Measurements from ENCODE around the gene HOXA9.

The HOXA9 gene

DNA sequence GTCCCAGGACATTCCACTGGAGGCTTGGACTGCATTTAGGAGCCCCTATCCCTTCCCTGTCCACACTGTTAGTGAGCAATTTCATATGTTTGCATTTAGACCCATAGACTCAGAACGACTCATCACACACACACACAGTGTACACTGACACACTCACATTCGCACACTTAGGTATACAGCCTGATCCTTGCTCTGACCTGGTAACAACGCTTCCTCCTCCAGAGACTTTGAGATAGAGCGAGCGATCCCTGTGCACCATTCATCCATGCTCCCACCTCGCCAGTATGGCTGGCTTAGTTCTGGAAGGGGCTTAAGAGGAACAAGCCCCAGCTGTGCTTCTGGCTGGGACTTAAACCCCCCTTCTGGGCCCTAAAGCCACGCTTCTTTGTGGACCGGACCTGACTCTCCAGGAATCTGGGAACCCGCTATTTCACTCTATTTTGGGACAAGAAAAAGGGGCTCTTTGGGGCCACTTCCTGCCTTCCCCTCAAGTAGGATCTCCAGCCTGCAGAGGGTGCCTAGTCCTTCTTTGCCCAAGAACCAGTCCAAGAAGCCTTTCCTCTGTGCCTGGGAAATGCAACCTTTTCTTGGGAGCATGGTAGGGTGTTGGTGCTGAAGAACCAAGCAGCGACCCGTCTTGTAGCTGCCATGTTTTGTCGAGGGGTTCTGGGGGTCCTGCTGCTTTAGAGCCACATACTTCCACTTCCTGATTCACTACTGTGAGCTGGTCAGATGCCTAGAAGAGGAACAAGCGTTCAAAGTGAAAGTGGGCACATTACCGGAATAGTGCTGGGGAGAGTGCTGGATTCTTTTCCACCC, 35.6 kb upstream of the HOXA9 start:
- no peak for FAIRE-seq

DNA sequence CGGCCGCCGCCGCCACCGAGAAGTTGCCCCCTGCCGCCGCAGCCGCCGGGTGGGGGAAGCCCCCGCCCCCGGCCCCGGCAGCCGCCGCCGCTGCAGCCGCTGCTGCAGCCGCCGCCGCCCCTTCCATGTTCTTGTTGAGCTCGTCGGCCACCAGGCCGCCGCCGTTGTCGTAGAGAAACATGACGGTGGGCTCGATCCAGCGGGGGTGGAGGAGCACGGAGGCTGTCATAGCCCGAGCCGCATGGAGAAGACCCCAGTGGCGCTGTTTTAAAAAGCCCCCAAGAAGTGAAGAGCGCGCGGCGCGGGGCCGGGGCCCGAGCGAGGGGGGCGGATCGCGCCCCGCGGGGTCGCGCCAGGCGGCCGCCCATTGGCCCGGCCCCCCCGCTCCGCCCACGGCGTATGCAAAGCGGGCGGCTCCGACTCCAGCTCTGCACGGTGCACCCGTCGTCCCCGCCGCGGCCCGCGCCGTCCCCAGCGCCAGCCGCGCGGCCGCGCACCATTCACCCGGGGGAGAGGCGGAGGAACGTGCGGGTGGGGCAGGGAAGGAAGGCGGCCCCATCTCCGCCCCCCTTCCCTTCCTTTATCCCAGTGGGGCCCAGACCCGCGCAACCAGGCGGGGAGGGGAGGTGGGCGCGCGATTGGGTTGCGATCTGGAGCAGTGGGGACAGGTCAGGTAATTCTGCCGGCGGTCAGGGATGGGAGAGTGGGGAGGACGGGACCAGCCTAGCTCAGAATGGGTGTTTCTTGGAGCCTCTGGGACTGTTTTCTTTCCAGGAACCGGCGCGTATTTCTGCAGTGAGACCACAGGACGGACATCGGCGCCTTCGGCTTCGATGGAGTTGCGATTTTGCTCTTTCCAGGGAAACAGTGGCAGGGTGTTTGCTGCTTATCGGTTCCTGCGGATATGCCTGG, 34.8 kb upstream of the HOXA9 start, which contains the start of gene HOXA13:
HOXA13 (minus strand) TSS at position 243 of the 912 bp plus-strand sequence; CDS start at position 229, 14 bp downstream.
- FAIRE-seq = no peak

DNA sequence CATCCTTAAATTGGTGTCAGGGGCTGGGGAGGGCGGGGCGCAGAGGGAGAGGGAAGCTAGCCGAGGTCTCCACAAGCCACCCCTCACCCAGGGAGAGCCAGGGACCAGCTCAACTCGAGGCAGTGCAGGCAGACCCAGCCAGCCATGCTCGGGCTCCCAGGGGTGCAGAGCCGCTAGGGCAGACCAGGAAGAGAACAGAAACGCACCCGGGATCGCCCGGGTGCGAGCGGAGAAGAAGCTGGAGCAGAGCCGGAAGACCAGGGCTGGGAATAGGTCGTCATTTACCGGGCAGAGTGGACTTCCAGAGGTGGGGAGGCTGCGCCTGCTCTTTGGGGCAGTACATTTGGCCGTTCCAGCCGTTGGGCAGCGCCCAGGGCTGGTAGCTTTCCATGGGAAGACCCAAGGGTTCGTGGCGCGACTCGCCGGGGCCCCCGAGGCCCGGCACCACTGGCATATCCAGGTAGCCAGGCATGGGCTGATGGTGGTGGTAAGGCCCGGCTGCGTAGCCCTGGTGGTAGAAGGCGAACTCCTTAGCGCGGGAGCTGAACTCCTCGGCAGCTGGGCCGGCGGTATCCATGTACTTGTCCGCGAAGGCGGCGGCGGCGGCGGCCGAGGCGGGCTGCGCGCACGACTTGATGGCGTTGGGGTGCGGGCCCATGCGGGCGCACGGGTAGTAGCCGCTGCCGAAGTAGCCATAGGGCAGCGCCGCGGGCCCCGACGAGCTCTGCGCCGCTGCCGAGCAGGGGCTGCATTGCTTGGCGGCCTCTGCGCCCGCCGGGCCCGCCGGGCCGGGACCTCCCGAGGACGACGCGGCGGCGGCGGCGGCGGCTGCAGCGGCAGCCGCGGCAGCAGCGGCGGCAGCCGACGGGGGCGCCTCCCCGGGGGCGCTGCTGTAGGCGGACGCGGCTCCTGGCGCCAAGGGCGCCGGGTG, 33.8 kb upstream of the HOXA9 start:
- FAIRE-seq = no peak

DNA sequence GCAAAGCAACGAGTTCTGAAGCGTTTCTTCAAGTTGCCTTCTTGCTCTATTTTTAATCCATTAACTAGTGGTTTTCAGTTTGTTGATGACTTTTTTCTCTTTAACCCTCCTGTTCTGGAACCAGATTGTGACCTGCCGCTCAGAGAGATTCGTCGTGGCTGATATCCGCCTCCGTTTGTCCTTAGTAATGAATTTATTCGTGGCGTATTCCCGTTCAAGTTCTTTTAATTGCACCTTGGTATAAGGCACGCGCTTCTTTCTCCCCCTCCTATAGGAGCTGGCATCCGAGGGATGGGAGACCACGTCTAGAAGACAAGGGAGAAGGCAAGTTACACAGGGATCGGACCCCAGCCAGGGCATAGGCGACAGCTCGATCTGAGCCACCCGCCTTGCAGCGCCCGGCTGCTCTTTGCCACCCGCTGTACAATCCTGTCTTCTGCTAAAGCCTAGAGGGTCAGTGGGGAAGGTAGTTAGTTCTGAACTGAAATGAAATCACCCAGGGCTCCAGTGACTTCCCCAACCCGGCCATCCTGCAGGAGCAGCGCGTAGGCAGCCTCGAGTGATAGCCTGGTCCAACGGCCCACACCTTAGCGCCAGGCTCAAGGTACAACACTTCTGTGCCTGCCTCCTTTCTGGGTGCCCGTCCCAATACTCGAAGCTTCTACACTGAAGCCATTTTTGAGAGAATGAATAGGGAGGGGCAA, 33.0 kb upstream of the HOXA9 start:
- no peak for FAIRE-seq

DNA sequence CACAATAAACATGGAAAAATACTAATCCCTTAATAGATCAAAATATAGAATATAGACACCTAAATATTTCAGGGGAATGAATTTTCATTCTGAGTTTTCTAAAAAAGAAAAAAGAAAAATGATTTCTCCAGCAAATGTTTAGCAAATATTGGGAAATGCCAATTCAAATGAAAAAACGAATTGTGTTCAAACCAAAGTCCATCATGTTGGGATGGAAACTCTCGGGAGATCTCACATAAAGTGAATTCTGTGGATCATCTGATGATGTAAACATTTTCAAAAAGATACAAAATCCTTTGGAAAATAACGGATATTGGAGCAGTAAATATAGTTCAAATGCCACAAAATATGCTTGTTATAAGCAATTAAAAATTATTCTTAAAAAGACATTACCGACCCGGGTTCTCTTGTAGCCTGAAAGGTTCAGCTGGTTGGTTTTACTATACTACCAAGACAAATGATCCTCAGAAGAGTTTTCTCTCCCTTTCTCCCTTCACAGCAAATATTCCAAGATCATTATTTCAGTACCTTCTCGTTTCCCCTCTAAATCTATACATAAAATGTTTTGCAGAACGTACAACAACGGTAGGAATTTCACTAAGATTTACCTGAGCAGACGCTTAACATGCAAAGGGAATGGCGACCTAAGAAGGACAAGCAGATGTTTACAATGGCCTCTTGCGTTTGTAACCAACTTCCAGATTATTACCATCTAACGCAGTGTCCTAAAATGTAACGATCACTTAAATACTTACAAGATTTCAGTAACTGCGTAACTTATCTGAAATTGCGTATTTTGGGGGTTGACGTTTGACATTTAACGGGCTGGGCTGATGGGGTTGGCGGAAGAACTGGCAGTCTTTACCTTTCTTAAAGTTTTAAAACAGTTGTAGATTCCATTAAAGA, 32.1 kb upstream of the HOXA9 start:
- FAIRE-seq = no peak

DNA sequence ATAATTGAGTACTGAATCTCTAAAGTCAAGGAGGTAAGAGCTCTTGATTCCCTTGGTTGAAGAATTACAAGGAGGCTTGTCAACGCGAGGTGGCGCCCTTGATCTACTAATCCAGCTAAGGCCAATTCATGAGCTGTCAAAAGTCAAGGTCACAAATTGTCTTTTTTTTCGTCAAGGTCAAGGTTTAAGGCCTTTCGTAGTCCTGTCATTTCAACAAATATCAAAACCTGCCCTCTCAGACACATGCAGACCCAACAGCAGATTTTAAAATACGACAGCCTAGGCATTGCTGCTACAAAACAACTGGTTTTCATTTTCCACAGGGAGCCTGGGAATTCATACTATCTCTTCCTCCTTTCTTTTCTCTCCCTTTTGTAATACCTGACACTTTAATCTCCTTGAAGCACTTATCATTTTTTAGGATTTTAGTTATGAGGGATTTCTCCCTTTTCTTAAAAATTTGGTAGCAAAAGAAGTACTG, 31.0 kb upstream of the HOXA9 start:
- peak; percentile 95 for FAIRE-seq

DNA sequence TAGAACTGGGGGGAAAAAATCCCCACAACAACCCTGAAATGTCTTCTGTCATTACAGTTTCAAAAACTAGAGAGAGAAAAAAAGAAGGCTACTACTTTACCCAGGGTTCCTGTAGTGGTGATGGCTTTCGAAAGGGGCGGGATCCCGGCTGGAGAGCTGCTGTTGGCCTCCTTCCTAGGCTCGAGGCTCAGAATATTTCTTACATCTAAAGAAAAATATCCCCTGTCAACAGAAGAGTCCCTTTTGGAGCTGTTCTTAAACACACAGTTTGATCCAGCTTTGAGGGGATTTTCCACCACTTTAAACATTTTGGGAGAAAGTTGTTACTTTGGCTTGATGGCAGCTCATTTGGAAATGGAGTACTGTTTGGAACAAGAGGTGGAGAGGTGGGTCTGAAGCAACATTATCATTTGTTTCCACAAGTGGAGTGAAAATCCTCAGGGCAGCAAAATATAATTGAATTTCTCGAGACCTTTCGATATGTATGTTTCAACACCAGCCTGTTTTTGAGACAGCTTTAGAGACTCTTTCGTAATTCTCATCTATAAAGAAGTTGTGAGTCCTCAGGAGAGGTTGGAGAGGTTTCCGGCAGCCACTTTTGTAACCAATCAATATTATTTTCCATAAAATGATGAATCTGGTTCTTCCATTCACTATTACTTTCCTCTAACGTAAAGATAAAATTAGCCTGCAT, 29.5 kb upstream of the HOXA9 start:
- FAIRE-seq = no peak

DNA sequence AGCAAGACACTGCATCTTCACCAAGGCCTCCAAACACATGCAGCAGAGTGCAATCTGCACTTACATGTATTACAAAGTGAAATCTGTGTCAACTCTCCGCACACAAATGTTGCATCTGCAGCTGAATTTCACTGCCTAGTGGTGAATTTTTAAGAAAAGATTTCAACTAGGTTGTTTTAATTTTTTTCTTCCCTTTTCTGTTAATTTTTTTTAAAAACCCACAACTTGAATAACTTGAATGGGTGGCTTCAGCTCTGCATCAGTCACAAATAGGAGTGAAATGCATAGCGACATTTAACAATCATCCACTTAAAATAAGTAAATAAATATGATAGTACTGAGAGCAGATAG, 28.6 kb upstream of the HOXA9 start:
- no peak for FAIRE-seq

DNA sequence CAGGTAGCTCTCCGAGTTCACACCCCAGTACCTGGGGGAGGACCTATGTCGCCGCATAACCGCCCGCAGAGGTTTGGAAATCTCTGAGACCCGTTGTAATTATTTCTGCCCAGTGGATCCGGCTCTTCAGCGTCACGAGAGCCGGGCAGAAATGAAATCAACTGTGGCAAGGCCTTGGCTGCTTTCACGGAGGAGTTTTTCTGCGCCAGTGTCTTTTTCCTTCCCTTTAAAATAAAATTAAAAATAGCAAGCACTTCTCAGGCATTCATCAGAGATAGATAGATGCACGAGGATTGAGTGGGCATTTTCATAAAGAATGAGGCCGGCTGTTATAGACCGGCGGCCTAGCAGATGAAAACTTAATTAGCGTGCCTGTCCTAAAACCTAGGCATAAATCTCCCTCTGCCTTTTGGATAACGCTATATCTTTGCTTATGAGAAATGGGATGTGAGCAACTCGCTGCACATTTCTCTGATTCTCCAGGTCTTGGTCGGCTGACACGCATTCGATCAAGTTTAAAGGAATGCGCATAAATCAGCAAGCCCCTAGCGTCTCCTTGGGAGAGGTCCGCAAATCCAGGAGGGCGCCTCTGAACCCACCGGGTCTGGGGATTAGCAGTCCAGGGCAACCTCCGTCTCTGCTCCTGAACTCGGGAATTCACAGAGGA, 28.1 kb upstream of the HOXA9 start:
- FAIRE-seq = no peak

DNA sequence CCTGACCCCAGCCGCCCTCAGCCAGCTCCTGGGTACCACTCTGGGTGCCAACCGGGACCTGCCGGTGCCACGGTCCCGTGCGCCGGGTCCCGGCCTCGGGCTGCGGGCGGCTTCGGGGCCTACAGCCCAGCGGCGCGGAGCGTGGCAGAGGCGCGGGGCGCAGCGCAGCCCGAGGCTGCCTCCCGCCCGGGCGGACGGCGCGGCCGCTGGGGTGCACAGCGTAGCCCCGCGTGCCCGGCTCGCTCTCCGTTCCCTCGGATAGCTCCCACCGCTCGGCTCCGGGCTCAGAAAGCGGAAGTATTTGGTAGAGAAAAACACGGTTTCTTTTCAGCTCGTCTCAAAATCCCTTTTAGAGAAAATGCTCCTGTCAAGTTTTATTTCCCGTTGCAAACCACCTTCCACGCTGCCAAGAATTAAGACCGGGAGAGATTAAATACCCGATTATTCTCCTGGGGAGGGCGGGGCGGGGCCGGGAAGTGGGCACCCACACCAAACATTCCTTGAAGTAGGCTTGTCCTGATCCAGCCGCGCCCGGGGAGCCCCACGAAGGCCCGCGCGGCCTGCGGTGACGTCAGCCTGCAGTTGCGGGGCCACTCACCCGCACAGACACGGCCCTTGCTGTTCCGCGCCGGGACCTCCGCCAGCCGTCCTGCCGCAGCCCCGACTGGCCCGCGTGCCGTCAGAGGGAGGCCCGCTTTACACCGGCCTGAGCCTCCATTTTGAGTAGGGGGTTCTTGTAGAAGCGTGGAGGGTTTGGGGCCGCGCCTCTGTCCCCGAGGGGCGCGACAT, 27.4 kb upstream of the HOXA9 start:
- FAIRE-seq = no peak

DNA sequence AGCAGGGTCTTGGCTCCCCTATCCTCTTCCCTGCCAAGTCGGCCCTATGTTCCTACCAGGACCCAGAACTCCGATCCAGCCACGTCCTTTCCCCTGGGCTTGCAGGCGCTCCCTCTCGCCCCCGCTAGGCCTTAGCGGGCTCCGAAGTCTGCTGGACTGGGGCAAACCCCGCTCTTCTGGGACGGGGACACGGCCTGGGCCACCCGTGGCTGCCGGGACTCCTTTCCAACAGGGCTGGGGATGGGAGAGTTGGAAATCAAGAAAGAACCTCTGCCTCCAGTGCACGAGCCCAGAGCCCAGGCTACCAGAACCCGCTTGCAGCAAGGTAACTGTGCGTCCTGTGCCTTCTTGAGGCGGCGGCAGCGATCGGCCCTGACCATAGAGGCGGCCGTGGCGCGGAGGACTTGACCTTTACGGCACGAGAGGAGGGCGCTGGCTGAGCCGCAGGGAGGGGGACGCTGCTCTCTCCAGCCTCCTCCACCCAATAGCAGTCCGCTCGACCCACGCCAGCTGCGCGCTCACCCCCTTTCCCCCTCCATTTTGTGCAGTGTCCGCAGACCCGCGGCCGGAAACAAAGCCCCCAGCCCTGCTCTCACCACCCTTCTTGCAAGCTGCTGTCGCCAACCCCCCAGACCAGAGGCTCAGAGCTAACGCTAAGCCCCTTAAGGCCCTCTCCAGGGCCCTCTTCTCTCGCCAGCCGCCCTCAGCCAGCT, 26.7 kb upstream of the HOXA9 start:
- no peak for FAIRE-seq

DNA sequence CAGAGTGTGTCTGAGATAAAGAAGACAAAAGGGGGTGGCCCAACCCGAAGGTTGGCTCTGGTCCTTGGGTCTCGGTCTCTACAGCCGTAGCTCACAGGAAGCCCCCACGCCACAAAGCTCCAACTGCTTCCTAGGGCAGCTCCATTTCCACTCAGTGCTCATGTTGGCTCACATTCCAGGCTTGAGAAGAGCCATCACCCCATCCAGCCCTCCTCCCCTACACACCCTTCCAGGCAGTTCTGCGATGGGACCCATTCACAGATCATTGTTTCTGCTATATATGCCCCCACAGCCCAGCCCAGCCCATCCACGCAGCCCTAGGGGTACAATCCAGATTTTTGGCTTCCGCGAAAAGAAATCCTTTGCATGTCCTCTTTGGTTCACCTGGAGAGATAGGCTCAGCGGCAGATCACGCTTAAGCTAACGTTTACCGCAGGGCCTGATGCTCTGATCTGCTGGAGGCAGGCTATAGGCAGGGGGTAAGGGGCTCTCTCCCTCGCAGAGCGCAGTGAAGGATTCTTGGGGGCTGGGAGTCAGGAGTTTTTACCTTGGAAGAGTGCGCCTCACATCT, 25.9 kb upstream of the HOXA9 start:
- FAIRE-seq = no peak

DNA sequence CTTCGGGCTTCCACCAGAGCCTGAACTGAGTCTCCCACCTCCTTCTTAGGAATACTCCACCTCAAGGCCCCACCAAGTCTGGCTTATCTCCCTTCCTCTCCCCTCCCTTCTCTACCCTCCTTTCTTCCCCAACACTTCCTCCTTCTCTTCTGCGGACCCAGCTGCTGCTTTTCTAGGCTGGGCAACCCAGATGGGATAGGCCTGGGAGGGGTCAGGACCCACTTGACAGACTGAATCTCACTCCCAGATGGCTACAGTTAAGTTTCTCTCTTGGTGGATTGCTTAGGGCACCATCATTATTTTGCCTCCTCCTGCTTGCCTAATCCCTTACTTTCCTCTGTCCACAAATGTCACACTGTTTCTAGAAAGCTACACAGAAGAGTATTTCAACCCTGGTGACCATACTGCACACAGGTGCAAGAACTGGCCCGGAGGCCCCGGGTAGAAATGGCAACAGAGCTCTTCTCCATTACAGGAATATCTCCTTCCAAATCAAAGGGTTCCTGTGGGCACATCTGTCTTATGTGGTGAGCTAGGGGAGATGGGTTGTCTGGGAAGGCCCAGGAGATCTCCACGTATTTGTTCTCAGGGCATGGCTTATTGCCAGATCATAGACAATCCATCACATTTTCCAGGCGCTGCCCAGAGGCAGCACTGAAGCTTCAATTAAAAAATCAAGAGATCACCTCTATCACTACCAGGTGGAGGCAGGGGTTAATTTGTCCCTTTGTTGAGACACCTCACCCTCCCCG, 24.8 kb upstream of the HOXA9 start:
- no peak for FAIRE-seq

DNA sequence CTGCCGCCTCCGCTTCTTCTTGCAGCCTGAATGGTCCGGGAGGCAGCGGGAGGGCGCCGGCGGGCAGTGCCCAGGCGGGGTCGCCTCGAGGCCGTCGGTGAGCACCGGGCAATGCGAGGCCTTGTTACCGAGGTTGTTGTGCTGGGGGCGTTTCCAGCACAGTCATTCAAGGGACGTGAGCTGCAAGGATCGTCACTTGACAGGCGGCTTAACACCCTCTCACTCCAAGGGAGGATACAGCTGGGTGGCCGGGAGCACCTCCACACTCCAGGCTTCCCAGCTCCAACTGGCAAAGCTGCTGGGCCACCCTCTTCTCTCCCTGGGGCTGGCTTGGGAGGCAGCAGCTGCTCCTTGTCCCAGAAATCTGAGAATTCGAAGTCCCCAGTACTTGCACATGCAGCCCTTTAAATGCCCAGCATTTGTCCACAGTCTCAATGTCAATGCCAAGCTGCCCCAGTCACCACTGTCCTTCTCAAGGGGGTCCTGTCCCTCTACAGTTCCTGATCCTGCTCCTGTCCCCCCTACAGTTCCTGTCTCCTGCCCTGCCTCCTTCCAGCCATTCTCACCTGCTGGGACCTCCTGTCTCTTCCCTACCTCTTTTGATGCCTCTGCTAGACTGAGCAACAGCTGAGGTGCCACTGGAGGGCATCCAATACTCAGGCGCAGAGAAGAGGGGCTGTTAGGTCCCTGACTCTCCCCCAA, 24.1 kb upstream of the HOXA9 start:
- no peak for FAIRE-seq

DNA sequence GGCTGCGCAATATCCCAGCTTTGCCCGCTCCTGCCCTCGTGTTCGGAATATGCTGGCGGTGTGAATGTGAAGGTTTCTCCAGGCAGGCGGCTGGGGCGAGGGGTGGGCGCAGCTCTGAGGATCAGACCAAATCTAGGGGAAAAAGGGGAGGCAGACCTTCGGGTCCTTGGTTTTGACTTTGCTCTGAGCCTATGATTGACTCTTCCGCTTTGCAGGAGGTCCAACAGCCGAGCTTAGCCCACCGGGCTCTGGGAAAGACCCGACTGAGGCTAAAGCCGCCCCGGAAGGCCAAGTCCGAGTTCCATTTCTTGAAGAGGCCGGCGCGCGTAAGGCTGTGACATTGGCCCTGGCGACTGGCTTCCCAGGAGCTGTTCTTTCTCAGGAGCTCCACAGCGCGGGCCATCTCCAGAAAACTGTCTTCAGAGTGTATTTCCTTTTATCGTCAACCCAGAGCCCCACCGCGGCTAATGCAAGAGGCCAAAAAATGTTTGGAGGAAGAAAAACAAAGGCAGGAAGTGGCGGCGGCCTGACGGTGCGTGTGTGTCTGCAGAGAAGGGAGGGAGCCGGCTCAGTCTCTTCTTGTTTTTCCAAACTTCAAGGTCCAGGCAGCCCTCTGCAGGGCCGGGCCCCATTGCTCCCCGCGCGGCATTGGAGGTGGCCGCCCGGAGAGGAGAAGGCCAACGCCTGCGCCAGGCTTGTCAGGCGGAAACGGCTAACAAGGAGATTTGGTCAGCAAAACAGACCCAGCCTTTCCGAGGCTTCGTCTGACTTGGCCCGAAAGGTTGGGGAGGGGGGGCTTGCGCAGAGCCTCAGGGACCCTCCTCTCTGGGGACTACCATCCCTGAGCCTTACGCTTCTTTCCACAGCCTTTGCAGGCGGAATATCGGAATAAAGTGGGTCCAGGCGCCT, 23.3 kb upstream of the HOXA9 start:
- no peak for FAIRE-seq

Measured in islet of Langerhans (tissue), 1 donor.